CD4-positive, alpha-beta memory T cell (primary cell): ENCODE results near the gene NUTM1. TPM values are rescaled to one million over a fixed set of nuclear protein-coding genes. Genes with fewer than 3 reads are reported as not detected.

Experiments
- CTCF ChIA-PET: fragments of 350-600 bp; sonication (Branson Sonifier 250); formaldehyde crosslinking; loops from one replicate; lab custom pipeline; 2021; ENCODE audit warnings: inconsistent platforms; ENCODE audit not compliant: partially characterized antibody; lab: Charles Lee
- POLR2A ChIA-PET: fragments of 350-600 bp; sonication (Branson Sonifier 250); formaldehyde crosslinking; loops from one replicate; lab custom pipeline; 2021; ENCODE audit not compliant: partially characterized antibody; lab: Charles Lee
- DNase-seq, 5 donors: peaks; one replicate each; pipeline versions ENCODE4 v3.0.0 to v3.0.0-alpha.2; 2020 to 2022; ENCODE audit warnings: mixed read lengths in 1 of 5
- H3K27ac ChIP-seq: one replicate; pipeline ENCODE4 v1.7.0; 2013; ENCODE audit warnings: low read depth, low read length
- H3K27me3 ChIP-seq: 2 replicates; pipeline ENCODE4 v1.7.0; 2013; ENCODE audit warnings: mild to moderate bottlenecking, low read length, moderate library complexity; ENCODE audit not compliant: insufficient read depth
- H3K36me3 ChIP-seq: 2 replicates; pipeline ENCODE4 v1.7.0; 2013; ENCODE audit warnings: mild to moderate bottlenecking, low read length, moderate library complexity; ENCODE audit not compliant: insufficient read depth
- H3K4me1 ChIP-seq: 2 replicates; pipeline ENCODE4 v1.7.0; 2013; ENCODE audit warnings: mild to moderate bottlenecking, low read length, moderate library complexity; ENCODE audit not compliant: insufficient read depth
- H3K4me3 ChIP-seq, 2 donors: one replicate each; pipeline ENCODE4 v1.7.0; 2013; ENCODE audit warnings: low read length in 2 of 2, mild to moderate bottlenecking in 1 of 2
- H3K9me3 ChIP-seq, 2 donors: one replicate each; pipeline ENCODE4 v1.7.0; 2013; ENCODE audit warnings: low read length in 2 of 2, control low read depth in 1 of 2; ENCODE audit not compliant: control insufficient read depth in 1 of 2
- H3K27ac Mint-ChIP-seq, 7 donors: one replicate each; pipeline ENCODE4 v1.8.0; 2020 to 2021; ENCODE audit warnings: mixed read lengths in 7 of 7, mild to moderate bottlenecking in 6 of 7, inconsistent platforms in 3 of 7, moderate library complexity in 3 of 7
- H3K27me3 Mint-ChIP-seq, 2 donors: one replicate each; pipeline ENCODE4 v1.8.0; 2020 to 2021; ENCODE audit warnings: mixed read lengths in 2 of 2
- H3K36me3 Mint-ChIP-seq, 2 donors: one replicate each; pipeline ENCODE4 v1.8.0; 2020 to 2021; ENCODE audit warnings: mixed read lengths in 2 of 2, inconsistent platforms in 1 of 2, mild to moderate bottlenecking in 1 of 2
- H3K4me1 Mint-ChIP-seq, 4 donors: one replicate each; pipeline ENCODE4 v1.8.0; 2020 to 2021; ENCODE audit warnings: mixed read lengths in 4 of 4, mild to moderate bottlenecking in 1 of 4
- H3K4me3 Mint-ChIP-seq, 8 donors: one replicate each; pipeline ENCODE4 v1.8.0; 2020 to 2021; ENCODE audit warnings: mixed read lengths in 8 of 8, mild to moderate bottlenecking in 7 of 8, moderate library complexity in 6 of 8, inconsistent platforms in 3 of 8
- H3K9me3 Mint-ChIP-seq, 8 donors: one replicate each; pipeline ENCODE4 v1.8.0; 2020 to 2021; ENCODE audit warnings: mixed read lengths in 8 of 8, mild to moderate bottlenecking in 5 of 8, inconsistent platforms in 3 of 8, moderate library complexity in 1 of 8
- intact Hi-C: fragments of 100-400 bp; cut with micrococcal nuclease; formaldehyde crosslinking; loops from one replicate; pipeline ENCODE4 v1.15.1; 2023
- polyA plus RNA-seq, 2 donors: library from polyadenylated mRNA; unstranded; fragments of 300-500 nt; fragmentation: Illumina TruSeq; gene quantifications; one replicate each; pipeline ENCODE4 v1.2.3, GENCODE V29; 2021
- total RNA-seq, 2 experiments: library from RNA; stranded (reverse); gene quantifications; one replicate each; pipeline ENCODE4 v1.2.3, GENCODE V29; 2021

Gene NUTM1
- total RNA-seq: not detected
- polyA plus RNA-seq: not detected

GRCh38 chr15:34342737-34343575 is at the start of gene NUTM1, which contains the start of gene NOP10:
Gene NUTM1 (plus strand): TSS chr15:34343315. CDS start chr15:34343697, 382 bp downstream.
Gene NOP10 (minus strand): TSS chr15:34343136. CDS start chr15:34343073, 63 bp downstream.
- DNase-seq: peak; percentile 91 to 93 (median 92)

GRCh38 chr15:34297059-34297458 is 46.1 kb upstream of the NUTM1 start:
- H3K36me3 ChIP-seq: no peaks in the 10 kb centered on the region
- H3K4me1 ChIP-seq: no peaks in the 10 kb centered on the region
- Mint-ChIP-seq H3K36me3 (peaks cover 16 to 21% of the 10 kb centered on the region in 2 donors), H3K27ac (no peak overlapping the region), H3K4me1 (peaks cover 22 to 45% (median 33%) of the 10 kb centered on the region in 4 donors), H3K4me3 (no peak overlapping the region), H3K9me3 (no peaks in the 10 kb centered on the region), H3K27me3 (no peaks in the 10 kb centered on the region)
- ChIA-PET POLR2A (interaction anchor here (0.8 kb wide), 1 partner anchor 40 kb away, joined by 3 read pairs; the partner anchor contains the start of gene SLC12A6), CTCF (no interaction called here)
- H3K9me3 ChIP-seq: no peaks in the 10 kb centered on the region
- DNase-seq: no peak
- no peak overlapping the region for H3K27ac ChIP-seq
- H3K27me3 ChIP-seq: no peaks in the 10 kb centered on the region
- no peak overlapping the region for H3K4me3 ChIP-seq
- intact Hi-C loops: no loop called here

More at GRCh38 chr15:34342737-34343575, at the start of gene NUTM1, which contains the start of gene NOP10:
- Mint-ChIP-seq H3K4me3 (peak within 1 kb of the TSS in 2 of 8 donors; percentile 87), H3K27ac (peak within 1 kb of the TSS in 5 of 7 donors; percentile 77 to 93 (median 88)), H3K4me1 (peaks cover 14 to 31% (median 17%) of the 10 kb centered on the region in 4 donors), H3K9me3 (no peaks in the 10 kb centered on the region), H3K27me3 (no peaks in the 10 kb centered on the region), H3K36me3 (peaks cover 6 to 19% of the 10 kb centered on the region in 2 donors)
- no peaks in the 10 kb centered on the region for H3K36me3 ChIP-seq
- H3K4me1 ChIP-seq: peaks cover 28% of the 10 kb centered on the region
- CTCF ChIA-PET: interaction anchor here (0.7 to 8.0 kb wide), 20 partner anchors 9 to 639 kb away, joined by 3 to 111 read pairs (median 6); partner anchors contain the start of genes KATNBL1 and LPCAT4
- intact Hi-C loops: loop anchor here (1.0 to 2.0 kb wide), 5 partner anchors 24 to 304 kb away; partner anchors contain the start of genes AVEN, GOLGA8B and LPCAT4
- H3K9me3 ChIP-seq: no peaks in the 10 kb centered on the region
- peak within 1 kb of the TSS; percentile 54 to 96 for H3K4me3 ChIP-seq
- H3K27me3 ChIP-seq: no peaks in the 10 kb centered on the region
- H3K27ac ChIP-seq: peak within 1 kb of the TSS; percentile 73
- POLR2A ChIA-PET: interaction anchor here (0.6 to 2.3 kb wide), 18 partner anchors 9 to 304 kb away, joined by 3 to 89 read pairs (median 4); partner anchors contain the start of genes AVEN, EMC4, EMC7 and GOLGA8B

- H3K4me3 Mint-ChIP-seq: no peak overlapping the region
- Histone ChIP-seq H3K27me3 (no peaks in the 10 kb centered on the region), H3K27ac (no peak overlapping the region), H3K9me3 (no peaks in the 10 kb centered on the region), H3K4me3 (no peak overlapping the region), H3K36me3 (no peaks in the 10 kb centered on the region), H3K4me1 (no peaks in the 10 kb centered on the region)
- ChIA-PET POLR2A (no interaction called here), CTCF (no interaction called here)
- no peak for DNase-seq
- H3K27ac Mint-ChIP-seq: peak overlapping the region in 2 of 7 donors; percentile 73 to 82
- H3K9me3 Mint-ChIP-seq: no peaks in the 10 kb centered on the region
- intact Hi-C loops: loop anchor here (5.0 kb wide), 1 partner anchor 36 kb away; the partner anchor contains the start of gene SLC12A6
- peaks cover 15 to 16% of the 10 kb centered on the region in 2 donors for H3K36me3 Mint-ChIP-seq
- no peaks in the 10 kb centered on the region for H3K27me3 Mint-ChIP-seq
- H3K4me1 Mint-ChIP-seq: peaks cover 25 to 47% (median 41%) of the 10 kb centered on the region in 4 donors
Measured at GRCh38 chr15:34301058-34301457, 42.1 kb upstream of the NUTM1 start.

- H3K27ac Mint-ChIP-seq: peak overlapping the region in 2 of 7 donors; percentile 35 to 65
- Histone ChIP-seq H3K4me1 (no peaks in the 10 kb centered on the region), H3K27ac (no peak overlapping the region), H3K4me3 (no peak overlapping the region), H3K9me3 (no peaks in the 10 kb centered on the region), H3K36me3 (no peaks in the 10 kb centered on the region), H3K27me3 (no peaks in the 10 kb centered on the region)
- peaks cover 13 to 19% of the 10 kb centered on the region in 2 donors for H3K36me3 Mint-ChIP-seq
- ChIA-PET POLR2A (interaction anchor here (1.0 kb wide), 1 partner anchor 35 kb away, joined by 3 read pairs; no protein-coding TSS in a partner anchor), CTCF (interaction anchor here (1.0 kb wide), 1 partner anchor 9 kb away, joined by 3 read pairs; no protein-coding TSS in a partner anchor)
- intact Hi-C loops: loop anchor here (5.0 kb wide), 2 partner anchors 33 to 52 kb away; partner anchors contain the start of gene SLC12A6
- H3K4me3 Mint-ChIP-seq: no peak overlapping the region
- H3K4me1 Mint-ChIP-seq: peaks cover 17 to 41% (median 33%) of the 10 kb centered on the region in 4 donors
- DNase-seq: no peak
- no peaks in the 10 kb centered on the region for H3K9me3 Mint-ChIP-seq
- H3K27me3 Mint-ChIP-seq: no peaks in the 10 kb centered on the region
Measured at GRCh38 chr15:34304613-34305012, 38.5 kb upstream of the NUTM1 start.

GRCh38 chr15:34311563-34311962 is 31.6 kb upstream of the NUTM1 start:
- POLR2A ChIA-PET: no interaction called here
- intact Hi-C loops: no loop called here
- peak overlapping the region in 1 of 8 donors; percentile 30 for H3K4me3 Mint-ChIP-seq

GRCh38 chr15:34314491-34315490 is 28.3 kb upstream of the NUTM1 start:
- intact Hi-C loops: no loop called here
- Mint-ChIP-seq H3K9me3 (no peaks in the 10 kb centered on the region), H3K4me3 (peak overlapping the region in 1 of 8 donors; percentile 22), H3K27ac (peak overlapping the region in 1 of 7 donors; percentile 18), H3K36me3 (peaks cover 24 to 31% of the 10 kb centered on the region in 2 donors), H3K27me3 (no peaks in the 10 kb centered on the region), H3K4me1 (peaks cover 27 to 56% (median 31%) of the 10 kb centered on the region in 4 donors)
- peaks cover 5% of the 10 kb centered on the region for H3K36me3 ChIP-seq
- H3K27ac ChIP-seq: no peak overlapping the region
- H3K27me3 ChIP-seq: no peaks in the 10 kb centered on the region
- H3K4me1 ChIP-seq: peaks cover 40% of the 10 kb centered on the region
- ChIA-PET POLR2A (no interaction called here), CTCF (no interaction called here)
- no peak overlapping the region for H3K4me3 ChIP-seq
- no peaks in the 10 kb centered on the region for H3K9me3 ChIP-seq
- no peak for DNase-seq

More at GRCh38 chr15:34311563-34311962, 31.6 kb upstream of the NUTM1 start:
- no peaks in the 10 kb centered on the region for H3K27me3 Mint-ChIP-seq
- Histone ChIP-seq H3K36me3 (peaks cover 5% of the 10 kb centered on the region), H3K4me1 (peaks cover 15% of the 10 kb centered on the region), H3K4me3 (no peak overlapping the region), H3K9me3 (no peaks in the 10 kb centered on the region), H3K27me3 (no peaks in the 10 kb centered on the region), H3K27ac (no peak overlapping the region)
- peaks cover 30 to 31% of the 10 kb centered on the region in 2 donors for H3K36me3 Mint-ChIP-seq
- peaks cover 16 to 48% (median 24%) of the 10 kb centered on the region in 4 donors for H3K4me1 Mint-ChIP-seq
- DNase-seq: no peak
- no peaks in the 10 kb centered on the region for H3K9me3 Mint-ChIP-seq
- H3K27ac Mint-ChIP-seq: peak overlapping the region in 1 of 7 donors; percentile 22
- CTCF ChIA-PET: no interaction called here
